Aorta (tissue), 5 donors: ENCODE data around the gene RGSL1. TPM values are rescaled to one million over a fixed set of nuclear protein-coding genes. Genes with fewer than 3 reads are reported as not detected.

Experiments used
- ATAC-seq: fragments of 200-7000 bp; cut with Tn5 transposase; one replicate; pipeline ENCODE4 v1.9.1; 2022; ENCODE audit warnings: moderate library complexity; ENCODE audit not compliant: low FRiP score
- DNase-seq, 2 donors: peaks; one replicate each; pipeline ENCODE4 v3.0.0-alpha.2; 2020
- H3K27ac ChIP-seq, 2 donors: one replicate each; pipeline ENCODE4 v1.5.1; 2013; ENCODE audit warnings: low read length in 2 of 2, mild to moderate bottlenecking in 2 of 2, moderate library complexity in 2 of 2, control low read depth in 1 of 2, inconsistent platforms in 1 of 2, low read depth in 1 of 2
- H3K27me3 ChIP-seq, 2 donors: one replicate each; pipeline ENCODE4 v1.6.1; 2013; ENCODE audit warnings: control low read depth in 1 of 2, low read length in 1 of 2, mild to moderate bottlenecking in 1 of 2, moderate library complexity in 1 of 2; ENCODE audit not compliant: insufficient read depth in 2 of 2, control insufficient read depth in 1 of 2
- H3K36me3 ChIP-seq, 2 donors: one replicate each; pipeline ENCODE4 v1.6.1; 2013; ENCODE audit warnings: control low read depth in 1 of 2, low read length in 1 of 2, mild to moderate bottlenecking in 1 of 2; ENCODE audit not compliant: insufficient read depth in 2 of 2, control insufficient read depth in 1 of 2
- H3K4me1 ChIP-seq, 2 donors: one replicate each; pipeline ENCODE4 v1.6.1; 2013; ENCODE audit warnings: low read length in 2 of 2, control low read depth in 1 of 2, mild to moderate bottlenecking in 1 of 2, moderate library complexity in 1 of 2; ENCODE audit not compliant: insufficient read depth in 2 of 2, control insufficient read depth in 1 of 2
- H3K4me3 ChIP-seq, 2 donors: one replicate each; pipeline ENCODE4 v1.5.1; 2013; ENCODE audit warnings: low read length in 2 of 2, control low read depth in 1 of 2, mild to moderate bottlenecking in 1 of 2
- H3K9me3 ChIP-seq: one replicate; pipeline ENCODE4 v1.6.1; 2013; ENCODE audit warnings: mild to moderate bottlenecking, low read length; ENCODE audit not compliant: control insufficient read depth
- WGBS, 2 donors: extraction: QIAGEN DNeasy Blood & Tissue Kit; methylation state at CpG; one replicate each; pipeline ENCODE4 v1.1.7; 2013; 5-methylcytosine and 5-hydroxymethylcytosine counted together
- intact Hi-C, 2 donors: fragments of 100-400 bp; cut with DNase I; formaldehyde crosslinking; loops; one replicate each; pipeline versions ENCODE4 v1.14.2 to v1.15.0; 2022
- polyA plus RNA-seq, 2 donors: library from polyadenylated mRNA; stranded (reverse); fragments of 200-250 nt; gene quantifications; one replicate each; pipeline ENCODE4 v1.2.3, GENCODE V29; 2013
- total RNA-seq, 2 donors: library from RNA; stranded (reverse); fragmentation: NEBNext Ultra II Directional; extraction: Animal tissue kit (Norgen Biotek cat#: 25700); gene quantifications; one replicate each; pipeline ENCODE4 v1.2.1, GENCODE V29; 2021
- donor health status: healthy with polysubstance abuse.
- donor health status: Bipolar disorder and iron deficiency.
- donor health status: DM: no; HTN: no; CAD: no.
- donor health status: DM: no; HTN: no; CAD: no.
- donor health status: DM: yes; HTN: yes; CAD: no.

The RGSL1 gene
- total and polyA plus RNA-seq, 4 donors, result not detected

DNA sequence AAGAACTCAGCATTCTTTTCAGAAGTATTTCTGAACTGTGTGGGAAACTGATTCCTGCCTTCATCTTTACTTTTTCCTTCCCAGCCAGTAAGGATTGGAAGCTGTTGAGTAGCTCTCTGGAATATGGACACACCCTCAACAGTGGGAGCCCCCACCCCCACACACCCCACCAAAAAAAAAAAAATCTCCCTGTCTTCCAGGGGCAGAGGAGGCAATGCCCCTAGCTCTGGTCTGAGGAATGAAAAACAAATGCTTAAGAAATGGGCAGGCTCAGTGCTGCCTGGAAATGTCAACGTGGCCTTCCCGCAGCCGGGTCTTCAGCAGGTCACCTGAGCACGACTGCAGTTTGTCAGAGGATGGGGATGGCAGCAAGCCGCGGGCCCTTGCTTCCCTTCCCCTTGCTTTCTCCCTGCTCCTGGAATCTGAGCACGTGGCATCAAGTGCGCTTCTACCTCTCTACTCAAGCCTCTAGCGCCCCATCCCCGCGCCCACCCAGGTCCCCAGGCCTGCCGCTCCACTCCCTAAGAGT, 153.8 kb downstream of the RGSL1 start:
- intact Hi-C loops, result loop anchor here (1.0 to 5.0 kb wide), 5 partner anchors 11 to 183 kb away; no protein-coding TSS in a partner anchor

GRCh38 chr1:182604175-182605164, 154.5 kb downstream of the RGSL1 start, which contains the start of gene RGS16:
TSS of gene RGS16 (minus strand) at chr1:182604389. CDS start at chr1:182604259, 130 bp downstream.
- H3K9me3 ChIP-seq, result no peaks in the 10 kb centered on the region
- DNase-seq (peak; percentile 97 to 98), ATAC-seq (peak; percentile 96)
- no peak within 1 kb of the TSS for H3K27ac ChIP-seq
- no peaks in the 10 kb centered on the region for H3K4me1 ChIP-seq
- intact Hi-C loops, result loop anchor here (1.0 to 5.0 kb wide), 4 partner anchors 10 to 98 kb away; no protein-coding TSS in a partner anchor
- 5 to 7% methylated on average over 41 to 44 of the region's 44 CpGs for WGBS, 2 donors
- H3K27me3 ChIP-seq, result no peaks in the 10 kb centered on the region
- H3K4me3 ChIP-seq, result peak within 1 kb of the TSS; percentile 23 to 29
- no peaks in the 10 kb centered on the region for H3K36me3 ChIP-seq

More for the DNA sequence above, 153.8 kb downstream of the RGSL1 start:
- WGBS, 2 donors, result 2% methylated on average over 12 of the region's 12 CpGs
- Histone ChIP-seq H3K9me3 (no peaks in the 10 kb centered on the region), H3K27ac (no peak overlapping the region), H3K27me3 (no peaks in the 10 kb centered on the region), H3K36me3 (no peaks in the 10 kb centered on the region), H3K4me1 (no peaks in the 10 kb centered on the region), H3K4me3 (peak overlapping the region; percentile 23 to 29)
- ATAC-seq (peak; percentile 19), DNase-seq (no peak)

- Histone ChIP-seq H3K4me1 (no peaks in the 10 kb centered on the region), H3K27ac (no peak overlapping the region), H3K4me3 (no peak overlapping the region), H3K36me3 (no peaks in the 10 kb centered on the region), H3K27me3 (no peaks in the 10 kb centered on the region), H3K9me3 (no peaks in the 10 kb centered on the region)
- DNase-seq (no peak), ATAC-seq (no peak)
- intact Hi-C loops, result no loop called here
- WGBS, 2 donors, result 77 to 95% methylated on average over 1 of the region's 1 CpG
Measured at GRCh38 chr1:182607566-182607965, 157.6 kb downstream of the RGSL1 start.

DNA sequence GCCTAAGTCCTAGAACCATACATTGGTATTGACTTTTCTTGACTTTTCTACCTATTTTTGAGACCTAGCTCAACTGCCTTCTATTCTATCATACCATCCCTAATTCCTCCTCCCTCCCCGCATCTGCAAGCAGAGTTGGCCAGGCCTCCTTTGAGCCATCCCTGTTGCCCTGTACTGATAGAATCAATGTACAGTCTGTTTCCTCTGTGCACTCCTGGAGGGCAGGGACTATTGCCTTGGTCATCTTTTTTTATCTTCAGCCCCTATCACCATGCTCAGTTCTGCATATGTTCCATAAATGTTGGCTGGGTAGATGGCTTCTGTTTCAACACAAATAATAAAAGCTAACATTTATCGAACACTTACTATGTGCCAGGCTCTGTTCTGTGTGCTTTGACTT, 158.3 kb downstream of the RGSL1 start:
- intact Hi-C loops, result no loop called here
- no peak overlapping the region for H3K4me3 ChIP-seq
- no peaks in the 10 kb centered on the region for H3K27me3 ChIP-seq
- 48 to 84% methylated on average over 2 of the region's 2 CpGs for WGBS, 2 donors
- H3K36me3 ChIP-seq, result no peaks in the 10 kb centered on the region
- DNase-seq (no peak), ATAC-seq (no peak)
- H3K9me3 ChIP-seq, result no peaks in the 10 kb centered on the region
- no peaks in the 10 kb centered on the region for H3K4me1 ChIP-seq
- no peak overlapping the region for H3K27ac ChIP-seq

- no peak for ATAC-seq
- 88 to 89% methylated on average over 9 of the region's 9 CpGs for WGBS, 2 donors
- intact Hi-C loops, result no loop called here
Measured at GRCh38 chr1:182608845-182609610, 159.1 kb downstream of the RGSL1 start.

More at GRCh38 chr1:182608845-182609610, 159.1 kb downstream of the RGSL1 start:
- Histone ChIP-seq H3K27me3 (no peaks in the 10 kb centered on the region), H3K9me3 (no peaks in the 10 kb centered on the region), H3K4me1 (no peaks in the 10 kb centered on the region), H3K4me3 (no peak overlapping the region), H3K36me3 (no peaks in the 10 kb centered on the region), H3K27ac (no peak overlapping the region)
- DNase-seq, result no peak

Other genes with a start within 250 kb of the RGSL1 start
- gene GLUL, start 58.4 kb upstream of the RGSL1 start, total RNA-seq, result 100 to 1,000 TPM; 421 to 549 TPM
- gene GLUL, start 58.4 kb upstream of the RGSL1 start, polyA plus RNA-seq, result 100 to 1,000 TPM; 144 to 222 TPM
- not detected for gene TEDDM1, start 49.5 kb upstream of the RGSL1 start, total RNA-seq
- not detected for gene TEDDM1, start 49.5 kb upstream of the RGSL1 start, polyA plus RNA-seq
- gene RNASEL, start 139.1 kb downstream of the RGSL1 start, total RNA-seq, result 10 to 100 TPM in 1 of 2 donors, 1 to 10 TPM in 1; 6.8 to 13.9 TPM
- 1 to 10 TPM; 3.9 to 6.9 TPM for gene RNASEL, start 139.1 kb downstream of the RGSL1 start, polyA plus RNA-seq
- gene RGS16, start 154.2 kb downstream of the RGSL1 start, total RNA-seq, result 10 to 100 TPM in 1 of 2 donors, 1 to 10 TPM in 1; 9.2 to 20.9 TPM
- gene RGS16, start 154.2 kb downstream of the RGSL1 start, polyA plus RNA-seq, result 1 to 10 TPM in 1 of 2 donors, under 1 TPM in 1; 0.50 to 7.0 TPM
- under 1 TPM in 1 of 2 donors, not detected in 1; 0.10 TPM for gene RGS8, start 234.4 kb downstream of the RGSL1 start, total RNA-seq
- not detected for gene RGS8, start 234.4 kb downstream of the RGSL1 start, polyA plus RNA-seq